ENCODE measurements around the gene PCDHGA1.
"Not testable (repeated sequence)": the region's sequence is repeated elsewhere in the genome, so short reads cannot be mapped to it uniquely, and the experiment has no call there.

Gene PCDHGA1

DNA sequence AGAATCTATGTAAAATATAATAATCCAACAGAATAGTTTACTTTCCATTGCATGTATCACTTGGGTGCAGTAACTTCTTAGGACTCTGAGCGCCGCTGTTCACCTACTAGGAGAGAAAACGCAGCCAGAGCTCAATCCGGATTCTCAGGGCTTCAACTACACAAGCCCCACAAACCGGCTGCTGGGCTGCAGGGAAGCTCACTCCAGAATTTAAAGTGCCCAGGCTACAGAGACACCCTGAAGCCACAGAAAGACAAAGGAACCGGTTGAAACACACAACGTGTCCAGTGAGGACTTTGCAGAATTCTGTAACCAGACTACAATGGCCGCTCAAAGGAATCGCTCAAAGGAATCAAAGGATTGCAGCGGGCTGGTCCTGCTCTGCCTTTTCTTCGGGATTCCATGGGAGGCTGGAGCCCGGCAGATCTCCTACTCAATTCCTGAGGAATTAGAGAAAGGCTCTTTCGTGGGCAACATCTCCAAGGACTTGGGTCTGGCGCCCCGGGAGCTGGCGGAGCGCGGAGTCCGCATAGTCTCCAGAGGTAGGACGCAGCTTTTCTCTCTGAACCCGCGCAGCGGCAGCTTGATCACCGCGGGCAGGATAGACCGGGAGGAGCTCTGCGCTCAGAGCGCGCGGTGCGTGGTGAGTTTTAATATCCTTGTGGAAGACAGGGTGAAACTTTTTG lies 82.7 kb downstream of the PCDHGA1 start, which contains the start of gene PCDHGA10:
PCDHGA10 (plus strand) TSS at position 134 of the 686 bp plus-strand sequence; CDS start at position 323, 189 bp downstream.
- peak; percentile 60 to 65 for DNase-seq

DNA sequence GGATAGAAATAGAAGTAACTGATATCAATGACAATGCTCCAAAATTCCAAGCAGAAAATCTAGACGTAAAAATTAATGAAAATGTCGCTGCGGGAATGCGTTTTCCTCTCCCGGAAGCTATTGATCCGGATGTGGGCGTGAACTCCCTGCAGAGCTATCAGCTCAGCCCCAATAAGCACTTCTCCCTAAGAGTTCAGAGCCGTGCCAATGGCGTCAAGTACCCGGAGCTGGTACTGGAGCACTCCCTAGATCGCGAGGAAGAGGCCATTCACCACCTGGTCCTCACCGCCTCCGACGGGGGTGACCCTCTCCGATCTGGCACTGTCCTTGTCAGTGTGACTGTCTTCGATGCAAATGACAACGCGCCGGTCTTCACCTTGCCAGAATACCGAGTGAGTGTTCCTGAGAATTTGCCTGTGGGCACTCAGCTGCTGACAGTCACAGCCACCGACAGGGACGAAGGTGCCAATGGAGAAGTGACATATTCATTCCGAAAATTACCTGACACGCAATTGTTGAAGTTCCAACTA lies 83.3 kb downstream of the PCDHGA1 start:
- no peak for DNase-seq

DNA sequence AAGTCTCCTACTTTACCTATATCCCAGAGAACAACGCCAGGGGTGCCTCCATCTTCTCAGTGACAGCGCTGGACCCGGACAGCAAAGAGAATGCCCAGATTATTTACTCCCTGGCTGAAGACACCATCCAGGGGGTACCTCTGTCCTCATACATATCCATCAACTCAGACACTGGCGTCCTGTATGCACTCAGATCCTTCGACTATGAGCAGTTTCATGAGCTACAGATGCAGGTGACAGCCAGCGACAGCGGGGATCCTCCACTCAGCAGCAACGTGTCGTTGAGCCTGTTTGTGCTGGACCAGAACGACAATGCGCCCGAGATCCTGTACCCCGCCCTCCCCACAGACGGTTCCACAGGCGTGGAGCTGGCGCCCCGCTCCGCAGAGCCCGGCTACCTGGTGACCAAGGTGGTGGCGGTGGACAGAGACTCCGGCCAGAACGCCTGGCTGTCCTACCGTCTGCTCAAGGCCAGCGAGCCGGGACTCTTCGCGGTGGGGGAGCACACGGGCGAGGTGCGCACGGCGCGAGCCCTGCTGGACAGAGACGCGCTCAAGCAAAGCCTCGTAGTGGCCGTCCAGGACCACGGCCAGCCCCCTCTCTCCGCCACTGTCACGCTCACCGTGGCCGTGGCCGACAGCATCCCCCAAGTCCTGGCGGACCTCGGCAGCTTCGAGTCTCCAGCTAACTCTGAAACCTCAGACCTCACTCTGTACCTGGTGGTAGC lies 84.4 kb downstream of the PCDHGA1 start:
- not testable (repeated sequence) for DNase-seq

DNA sequence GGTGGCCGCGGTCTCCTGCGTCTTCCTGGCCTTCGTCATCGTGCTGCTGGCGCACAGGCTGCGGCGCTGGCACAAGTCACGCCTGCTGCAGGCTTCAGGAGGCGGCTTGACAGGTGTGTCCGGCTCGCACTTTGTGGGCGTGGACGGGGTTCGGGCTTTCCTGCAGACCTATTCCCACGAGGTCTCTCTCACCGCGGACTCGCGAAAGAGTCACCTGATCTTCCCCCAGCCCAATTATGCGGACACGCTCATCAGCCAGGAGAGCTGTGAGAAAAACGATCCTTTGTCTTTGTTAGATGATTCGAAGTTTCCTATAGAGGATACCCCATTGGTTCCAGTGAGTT lies 84.9 kb downstream of the PCDHGA1 start:
- not testable (repeated sequence) for DNase-seq

DNA sequence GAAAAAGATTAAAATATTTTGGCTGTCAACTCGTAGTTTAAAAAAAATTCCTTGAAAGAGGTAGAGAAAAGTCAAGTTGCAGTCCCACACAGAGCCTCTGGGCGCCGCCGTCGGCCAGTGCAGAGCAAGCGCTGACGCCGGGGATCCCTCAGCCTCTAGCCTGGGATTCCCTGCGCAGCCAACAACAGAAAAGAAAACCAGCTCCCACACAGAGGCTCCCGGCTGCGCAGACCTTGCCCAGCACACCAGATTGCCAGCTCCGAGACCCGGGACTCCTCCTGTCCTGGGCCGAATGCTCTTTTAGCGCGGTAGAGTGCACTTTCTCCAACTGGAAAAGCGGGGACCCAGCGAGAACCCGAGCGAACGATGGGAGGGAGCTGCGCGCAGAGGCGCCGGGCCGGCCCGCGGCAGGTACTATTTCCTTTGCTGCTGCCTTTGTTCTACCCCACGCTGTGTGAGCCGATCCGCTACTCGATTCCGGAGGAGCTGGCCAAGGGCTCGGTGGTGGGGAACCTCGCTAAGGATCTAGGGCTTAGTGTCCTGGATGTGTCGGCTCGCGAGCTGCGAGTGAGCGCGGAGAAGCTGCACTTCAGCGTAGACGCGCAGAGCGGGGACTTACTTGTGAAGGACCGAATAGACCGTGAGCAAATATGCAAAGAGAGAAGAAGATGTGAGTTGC lies 87.3 kb downstream of the PCDHGA1 start, which contains the start of gene PCDHGB7:
PCDHGB7 (plus strand) TSS at position 184 of the 679 bp plus-strand sequence; CDS start at position 367, 183 bp downstream.
- peak; percentile 46 to 55 for DNase-seq

DNA sequence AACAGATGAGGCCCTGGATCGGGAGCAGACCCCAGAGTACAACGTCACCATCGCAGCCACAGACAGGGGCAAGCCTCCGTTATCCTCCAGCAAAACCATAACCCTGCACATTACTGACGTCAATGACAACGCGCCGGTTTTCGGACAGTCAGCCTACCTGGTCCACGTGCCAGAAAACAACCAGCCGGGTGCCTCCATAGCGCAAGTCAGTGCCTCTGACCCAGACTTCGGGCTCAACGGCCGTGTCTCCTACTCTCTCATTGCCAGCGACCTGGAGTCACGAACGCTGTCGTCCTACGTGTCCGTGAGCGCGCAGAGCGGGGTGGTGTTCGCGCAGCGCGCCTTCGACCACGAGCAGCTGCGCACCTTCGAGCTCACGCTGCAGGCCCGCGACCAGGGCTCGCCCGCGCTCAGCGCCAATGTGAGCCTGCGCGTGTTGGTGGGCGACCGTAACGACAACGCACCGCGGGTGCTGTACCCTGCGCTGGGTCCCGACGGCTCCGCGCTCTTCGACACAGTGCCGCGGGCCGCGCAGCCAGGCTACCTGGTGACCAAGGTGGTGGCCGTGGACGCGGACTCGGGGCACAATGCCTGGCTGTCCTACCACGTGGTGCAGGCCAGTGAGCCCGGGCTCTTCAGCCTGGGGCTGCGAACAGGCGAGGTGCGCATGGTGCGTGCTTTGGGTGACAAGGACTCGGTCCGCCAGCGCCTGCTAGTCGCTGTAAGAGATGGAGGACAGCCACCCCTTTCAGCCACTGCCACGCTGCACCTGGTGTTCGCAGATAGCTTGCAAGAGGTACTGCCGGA lies 89.0 kb downstream of the PCDHGA1 start:
- no peak for DNase-seq

DNA sequence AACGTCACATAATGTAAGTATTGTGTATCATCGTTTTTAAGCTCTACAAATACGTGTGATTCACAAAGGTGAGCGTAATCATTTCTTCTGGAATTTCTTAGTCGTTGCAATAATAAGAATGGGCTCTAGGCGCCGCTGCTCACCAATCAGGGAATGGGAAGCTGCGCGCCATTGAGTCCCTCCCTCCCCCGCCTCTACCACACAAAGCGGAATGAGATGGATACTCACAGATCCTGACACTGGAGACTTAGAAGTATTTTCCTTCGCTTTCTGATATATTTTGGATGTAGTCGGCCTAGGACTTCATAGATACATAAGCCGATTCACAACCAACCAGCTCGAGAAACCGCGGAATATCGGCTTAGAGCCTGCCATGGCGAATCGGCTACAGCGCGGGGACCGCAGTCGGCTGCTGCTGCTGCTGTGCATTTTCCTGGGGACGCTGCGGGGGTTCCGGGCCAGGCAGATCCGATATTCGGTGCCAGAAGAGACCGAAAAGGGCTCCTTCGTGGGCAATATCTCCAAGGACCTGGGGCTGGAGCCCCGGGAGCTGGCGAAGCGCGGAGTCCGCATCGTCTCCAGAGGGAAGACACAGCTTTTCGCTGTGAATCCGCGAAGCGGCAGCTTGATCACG lies 90.7 kb downstream of the PCDHGA1 start, which contains the start of gene PCDHGA11:
PCDHGA11 (plus strand) TSS at position 197 of the 634 bp plus-strand sequence; CDS start at position 374, 177 bp downstream.
- peak; percentile 34 to 55 for DNase-seq

DNA sequence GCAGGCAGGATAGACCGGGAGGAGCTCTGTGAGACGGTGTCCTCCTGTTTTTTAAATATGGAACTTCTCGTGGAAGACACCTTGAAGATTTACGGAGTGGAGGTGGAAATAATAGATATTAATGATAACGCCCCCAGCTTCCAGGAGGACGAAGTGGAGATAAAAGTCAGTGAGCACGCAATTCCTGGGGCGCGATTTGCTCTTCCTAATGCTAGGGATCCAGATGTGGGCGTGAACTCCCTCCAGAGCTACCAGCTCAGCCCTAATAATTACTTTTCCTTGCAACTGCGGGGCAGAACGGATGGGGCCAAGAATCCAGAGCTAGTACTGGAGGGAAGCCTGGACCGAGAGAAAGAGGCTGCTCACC lies 91.2 kb downstream of the PCDHGA1 start:
- DNase-seq, result no peak

DNA sequence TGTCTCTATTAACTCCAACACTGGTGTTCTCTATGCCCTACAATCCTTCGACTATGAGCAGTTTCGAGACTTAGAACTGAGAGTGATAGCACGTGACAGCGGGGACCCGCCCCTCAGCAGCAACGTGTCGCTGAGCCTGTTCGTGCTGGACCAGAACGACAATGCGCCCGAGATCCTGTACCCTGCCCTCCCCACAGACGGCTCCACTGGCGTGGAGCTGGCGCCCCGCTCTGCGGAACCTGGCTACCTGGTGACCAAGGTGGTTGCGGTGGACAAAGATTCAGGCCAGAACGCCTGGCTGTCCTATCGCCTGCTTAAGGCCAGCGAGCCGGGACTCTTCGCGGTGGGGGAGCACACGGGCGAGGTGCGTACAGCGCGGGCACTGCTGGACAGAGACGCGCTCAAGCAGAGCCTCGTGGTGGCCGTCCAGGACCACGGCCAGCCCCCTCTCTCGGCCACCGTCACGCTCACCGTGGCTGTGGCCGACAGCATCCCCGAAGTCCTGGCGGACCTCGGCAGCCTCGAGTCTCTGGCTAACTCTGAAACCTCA lies 92.5 kb downstream of the PCDHGA1 start:
- no peak for DNase-seq

DNA sequence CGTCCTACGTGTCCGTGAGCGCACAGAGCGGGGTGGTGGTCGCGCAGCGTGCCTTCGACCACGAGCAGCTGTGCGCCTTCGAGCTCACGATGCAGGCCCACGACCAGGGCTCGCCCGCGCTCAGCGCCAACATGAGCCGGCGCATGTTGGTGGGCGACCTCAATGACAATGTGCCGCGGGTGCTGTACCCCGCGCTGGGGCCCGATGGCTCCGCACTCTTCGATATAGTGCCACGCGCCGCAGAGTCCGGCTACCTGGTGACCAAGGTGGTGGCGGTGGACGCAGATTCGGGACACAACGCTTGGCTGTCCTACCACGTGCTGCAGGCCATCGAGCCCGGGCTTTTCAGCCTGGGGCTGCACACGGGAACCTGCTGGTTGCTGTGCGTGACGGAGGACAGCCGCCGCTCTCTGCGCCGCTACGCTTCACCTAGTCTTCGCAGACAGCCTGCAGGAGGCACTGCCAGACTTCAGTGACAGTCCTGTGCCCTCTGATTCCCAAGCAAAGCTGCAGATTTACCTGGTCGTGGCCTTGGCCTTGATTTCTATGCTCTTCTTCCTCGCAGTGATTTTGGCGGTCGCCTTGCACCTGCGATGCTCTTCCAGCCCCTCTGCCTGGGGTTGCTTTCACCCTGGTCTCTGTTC lies 97.6 kb downstream of the PCDHGA1 start:
- no peak for DNase-seq

DNA sequence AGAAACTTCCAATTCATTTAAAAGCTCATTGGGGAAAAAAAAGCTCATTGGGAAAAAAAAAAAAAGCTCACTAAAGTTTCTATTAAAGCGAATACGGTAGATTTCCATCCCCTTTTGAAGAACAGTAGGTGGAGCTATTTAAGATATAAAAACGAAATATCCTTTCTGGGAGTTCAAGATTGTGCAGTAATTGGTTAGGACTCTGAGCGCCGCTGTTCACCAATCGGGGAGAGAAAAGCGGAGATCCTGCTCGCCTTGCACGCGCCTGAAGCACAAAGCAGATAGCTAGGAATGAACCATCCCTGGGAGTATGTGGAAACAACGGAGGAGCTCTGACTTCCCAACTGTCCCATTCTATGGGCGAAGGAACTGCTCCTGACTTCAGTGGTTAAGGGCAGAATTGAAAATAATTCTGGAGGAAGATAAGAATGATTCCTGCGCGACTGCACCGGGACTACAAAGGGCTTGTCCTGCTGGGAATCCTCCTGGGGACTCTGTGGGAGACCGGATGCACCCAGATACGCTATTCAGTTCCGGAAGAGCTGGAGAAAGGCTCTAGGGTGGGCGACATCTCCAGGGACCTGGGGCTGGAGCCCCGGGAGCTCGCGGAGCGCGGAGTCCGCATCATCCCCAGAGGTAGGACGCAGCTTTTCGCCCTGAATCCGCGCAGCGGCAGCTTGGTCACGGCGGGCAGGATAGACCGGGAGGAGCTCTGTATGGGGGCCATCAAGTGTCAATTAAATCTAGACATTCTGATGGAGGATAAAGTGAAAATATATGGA lies 100.2 kb downstream of the PCDHGA1 start, which contains the start of gene PCDHGA12:
PCDHGA12 (plus strand) TSS at position 176 of the 782 bp plus-strand sequence; CDS start at position 429, 253 bp downstream.
- peak; percentile 27 to 42 for DNase-seq

DNA sequence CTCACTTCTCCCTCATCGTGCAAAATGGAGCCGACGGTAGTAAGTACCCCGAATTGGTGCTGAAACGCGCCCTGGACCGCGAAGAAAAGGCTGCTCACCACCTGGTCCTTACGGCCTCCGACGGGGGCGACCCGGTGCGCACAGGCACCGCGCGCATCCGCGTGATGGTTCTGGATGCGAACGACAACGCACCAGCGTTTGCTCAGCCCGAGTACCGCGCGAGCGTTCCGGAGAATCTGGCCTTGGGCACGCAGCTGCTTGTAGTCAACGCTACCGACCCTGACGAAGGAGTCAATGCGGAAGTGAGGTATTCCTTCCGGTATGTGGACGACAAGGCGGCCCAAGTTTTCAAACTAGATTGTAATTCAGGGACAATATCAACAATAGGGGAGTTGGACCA lies 101.0 kb downstream of the PCDHGA1 start:
- DNase-seq, result no peak

DNA sequence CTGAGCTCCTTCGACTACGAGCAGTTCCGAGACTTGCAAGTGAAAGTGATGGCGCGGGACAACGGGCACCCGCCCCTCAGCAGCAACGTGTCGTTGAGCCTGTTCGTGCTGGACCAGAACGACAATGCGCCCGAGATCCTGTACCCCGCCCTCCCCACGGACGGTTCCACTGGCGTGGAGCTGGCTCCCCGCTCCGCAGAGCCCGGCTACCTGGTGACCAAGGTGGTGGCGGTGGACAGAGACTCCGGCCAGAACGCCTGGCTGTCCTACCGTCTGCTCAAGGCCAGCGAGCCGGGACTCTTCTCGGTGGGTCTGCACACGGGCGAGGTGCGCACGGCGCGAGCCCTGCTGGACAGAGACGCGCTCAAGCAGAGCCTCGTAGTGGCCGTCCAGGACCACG lies 102.0 kb downstream of the PCDHGA1 start:
- DNase-seq, result not testable (repeated sequence)

DNA sequence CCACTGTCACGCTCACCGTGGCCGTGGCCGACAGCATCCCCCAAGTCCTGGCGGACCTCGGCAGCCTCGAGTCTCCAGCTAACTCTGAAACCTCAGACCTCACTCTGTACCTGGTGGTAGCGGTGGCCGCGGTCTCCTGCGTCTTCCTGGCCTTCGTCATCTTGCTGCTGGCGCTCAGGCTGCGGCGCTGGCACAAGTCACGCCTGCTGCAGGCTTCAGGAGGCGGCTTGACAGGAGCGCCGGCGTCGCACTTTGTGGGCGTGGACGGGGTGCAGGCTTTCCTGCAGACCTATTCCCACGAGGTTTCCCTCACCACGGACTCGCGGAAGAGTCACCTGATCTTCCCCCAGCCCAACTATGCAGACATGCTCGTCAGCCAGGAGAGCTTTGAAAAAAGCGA lies 102.4 kb downstream of the PCDHGA1 start:
- DNase-seq, result not testable (repeated sequence)

DNA sequence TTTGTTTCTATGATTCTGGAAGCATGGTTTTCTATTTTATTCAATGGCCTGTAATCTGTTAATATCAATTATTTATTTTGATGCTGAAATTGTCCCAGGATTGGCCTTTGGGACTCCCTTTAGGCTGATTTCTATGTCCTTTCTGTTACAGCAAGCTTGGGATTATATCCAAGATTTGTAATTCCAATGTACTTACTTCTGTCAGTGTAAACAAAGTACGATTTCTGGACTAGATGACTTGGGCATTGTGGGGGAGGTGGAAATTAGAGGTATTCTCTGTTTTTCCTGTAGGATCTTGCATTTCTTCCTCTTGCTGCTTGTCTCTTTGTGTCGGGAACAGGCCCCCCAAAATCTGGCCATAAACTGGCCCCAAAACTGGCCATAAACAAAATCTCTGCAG lies 103.7 kb downstream of the PCDHGA1 start:
- no peak for DNase-seq

DNA sequence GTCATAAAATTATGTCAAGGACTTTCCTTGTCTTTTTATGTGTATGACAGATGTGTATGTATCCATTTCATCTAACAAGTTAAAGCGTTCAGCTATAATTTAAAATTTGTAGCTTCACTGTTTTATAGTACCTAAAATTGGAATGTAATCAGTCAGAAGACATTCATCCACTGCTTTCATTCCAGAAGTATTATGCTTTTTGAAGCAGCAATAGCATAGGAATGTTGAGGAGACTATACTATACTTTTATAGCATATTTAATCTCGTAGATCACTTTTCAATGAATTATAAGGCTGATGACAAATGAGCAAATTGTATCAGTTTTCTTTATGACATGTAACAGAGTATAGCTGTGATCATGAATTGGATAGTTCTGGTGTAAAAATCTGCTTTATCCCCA lies 106.9 kb downstream of the PCDHGA1 start:
- DNase-seq, result no peak

DNA sequence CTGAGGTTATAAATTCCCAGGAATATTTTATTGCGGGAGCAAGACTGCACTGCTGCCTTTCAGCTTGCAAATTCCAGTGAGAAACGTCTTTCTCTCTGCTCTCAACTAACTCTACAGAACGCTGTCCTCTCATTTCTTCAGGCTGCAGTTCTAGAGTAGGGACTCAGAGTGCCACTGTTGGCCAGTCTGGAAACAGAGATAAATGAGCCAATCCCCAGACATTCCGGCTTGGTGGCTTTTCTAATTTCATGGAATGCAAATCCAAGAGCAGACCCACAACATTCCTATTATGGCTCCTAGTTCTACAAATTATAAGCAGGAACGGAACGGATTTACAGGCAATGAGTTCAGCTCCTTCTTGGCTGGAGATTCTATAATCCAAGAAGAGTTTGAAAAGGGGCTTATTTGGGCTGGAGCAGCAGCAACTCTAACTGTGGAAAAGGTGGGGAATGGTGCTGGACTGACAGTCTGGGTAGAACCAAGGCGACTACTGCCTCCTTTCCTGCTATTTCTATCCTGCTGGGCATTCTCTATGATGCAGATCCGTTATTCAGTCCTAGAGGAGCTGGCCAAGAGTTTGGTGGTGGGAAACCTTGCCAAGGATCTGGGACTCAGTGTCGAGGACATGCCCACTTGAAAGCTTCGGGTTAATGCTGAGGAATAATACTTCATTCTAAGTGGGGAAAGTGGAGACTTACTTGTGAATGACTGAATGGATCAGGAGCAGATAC lies 109.3 kb downstream of the PCDHGA1 start:
- DNase-seq, result no peak

DNA sequence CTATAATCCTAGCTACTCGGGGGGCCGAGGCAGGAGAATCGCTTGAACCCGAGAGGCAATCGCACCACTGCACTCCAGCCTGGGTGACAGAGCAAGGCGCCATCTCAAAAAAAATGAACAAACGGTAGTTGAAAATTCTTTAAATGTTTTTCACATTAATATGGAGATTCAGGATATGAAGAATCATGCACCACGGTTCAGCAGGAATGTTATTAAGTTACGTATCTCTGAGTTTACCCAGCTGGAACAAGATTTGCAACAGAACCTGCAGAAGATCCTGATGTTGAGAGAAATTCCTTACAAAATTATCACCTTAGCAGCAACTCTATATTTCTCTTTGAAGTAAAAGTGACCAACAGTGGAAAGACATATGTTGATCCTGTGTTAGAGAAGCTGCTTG lies 110.0 kb downstream of the PCDHGA1 start:
- DNase-seq, result no peak

DNA sequence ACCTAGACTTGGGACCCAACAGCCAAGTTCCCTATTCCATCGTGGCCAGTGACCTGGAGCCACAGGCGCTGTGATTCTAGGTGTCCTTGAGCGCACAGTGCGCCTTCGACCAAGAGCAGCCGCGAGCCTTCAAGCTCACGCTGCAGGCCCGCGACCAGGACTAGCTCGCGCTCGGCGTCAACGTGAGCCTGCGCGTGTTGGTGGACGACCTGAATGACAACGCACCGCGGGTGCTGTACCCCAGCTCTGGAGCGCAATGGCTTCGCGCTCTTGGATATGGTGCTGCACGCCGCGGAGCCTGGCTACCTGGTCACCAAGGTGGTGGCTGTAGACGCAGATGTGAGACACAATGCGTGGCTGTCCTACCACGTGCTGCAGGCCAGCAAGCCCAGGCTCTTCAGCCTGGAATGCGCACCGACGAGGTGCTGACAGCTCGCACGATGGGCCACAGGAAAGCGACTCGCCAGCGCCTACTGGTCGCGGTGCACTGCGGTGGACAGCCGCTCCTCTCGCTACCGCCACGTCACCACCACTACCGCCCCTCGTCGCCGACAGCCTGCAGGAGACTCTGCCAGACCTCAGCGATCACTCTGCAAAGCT lies 111.4 kb downstream of the PCDHGA1 start:
- no peak for DNase-seq

Data from CD4-positive, alpha-beta T cell treated with Interleukin-4 for 1 hour (primary cell).